GM18519 (cell line): Measurements from ENCODE around the gene ELOVL2.
A peak's percentile ranks its signal among the peaks of the same experiment; 100 is the strongest.
"Not testable (repeated sequence)": the region's sequence is repeated elsewhere in the genome, so short reads cannot be mapped to it uniquely, and the experiment has no call there.

Source experiments
- ATAC-seq: cut with Tn5 transposase; IDR thresholded peaks from one replicate; pipeline ENCODE4 v1.9.1; 2021; ENCODE audit warnings: mild to moderate bottlenecking, moderate library complexity; ENCODE audit not compliant: unreplicated experiment, low FRiP score

The ELOVL2 gene

GRCh38 chr6:11025130-11025529 lies 19.0 kb downstream of the ELOVL2 start:
- ATAC-seq, result no peak

DNA sequence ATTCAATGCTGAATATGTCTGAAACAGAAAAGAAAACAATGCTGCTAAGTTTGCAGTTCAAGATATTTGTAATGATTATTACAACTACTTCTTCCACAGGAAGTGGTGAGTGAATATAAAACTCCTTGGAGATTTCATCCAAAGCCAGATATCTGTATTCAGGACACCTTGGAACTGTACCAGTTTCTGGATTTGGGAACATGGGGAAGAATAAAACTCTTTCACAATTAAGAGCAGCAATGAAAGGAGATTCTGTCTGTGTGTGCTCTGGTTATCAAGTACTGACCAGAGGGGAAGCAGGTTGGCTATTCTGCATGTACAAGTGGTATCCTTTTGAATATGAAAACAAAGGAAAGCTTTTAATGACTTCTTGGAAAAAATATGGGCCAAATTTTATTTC lies 21.1 kb downstream of the ELOVL2 start:
- ATAC-seq, result no peak

DNA sequence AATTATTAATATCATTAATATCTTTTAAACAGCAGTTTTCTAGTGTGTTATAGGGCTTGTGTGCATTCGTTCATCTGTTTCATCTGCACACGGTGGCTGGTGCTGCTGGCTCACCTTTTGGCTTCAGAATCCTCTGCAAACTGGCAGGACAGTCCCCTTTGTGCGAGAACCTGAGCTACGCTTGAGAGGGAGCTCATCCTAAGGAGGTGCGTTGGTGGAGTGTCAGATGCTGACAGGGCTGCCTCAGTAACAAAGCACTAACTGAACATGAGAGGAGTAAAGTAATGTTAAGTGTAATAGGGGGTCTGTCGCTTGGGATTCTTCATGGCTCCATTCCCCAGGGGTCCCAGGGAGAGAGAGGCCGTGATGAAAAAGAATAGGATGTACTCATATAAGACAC lies 22.4 kb downstream of the ELOVL2 start:
- no peak for ATAC-seq

DNA sequence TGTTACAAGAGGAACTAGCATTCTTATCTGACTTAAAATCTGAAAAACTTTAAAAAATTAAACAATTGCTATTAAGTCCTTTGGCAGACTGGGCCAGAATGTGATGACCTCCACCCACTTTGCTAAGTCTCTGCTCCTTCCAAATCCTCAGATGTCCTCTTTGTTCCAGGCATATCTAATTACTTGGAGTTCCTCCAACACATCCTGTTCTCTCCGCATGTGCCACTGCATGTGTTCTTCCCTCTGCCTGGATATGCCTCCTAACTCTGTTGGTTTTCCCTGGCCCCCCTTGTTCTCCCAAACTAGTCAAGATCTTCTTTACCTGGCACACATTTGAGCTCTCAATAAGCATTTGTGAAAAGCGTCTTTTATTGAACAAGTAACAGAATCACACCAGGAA lies 23.1 kb downstream of the ELOVL2 start:
- ATAC-seq, result no peak

DNA sequence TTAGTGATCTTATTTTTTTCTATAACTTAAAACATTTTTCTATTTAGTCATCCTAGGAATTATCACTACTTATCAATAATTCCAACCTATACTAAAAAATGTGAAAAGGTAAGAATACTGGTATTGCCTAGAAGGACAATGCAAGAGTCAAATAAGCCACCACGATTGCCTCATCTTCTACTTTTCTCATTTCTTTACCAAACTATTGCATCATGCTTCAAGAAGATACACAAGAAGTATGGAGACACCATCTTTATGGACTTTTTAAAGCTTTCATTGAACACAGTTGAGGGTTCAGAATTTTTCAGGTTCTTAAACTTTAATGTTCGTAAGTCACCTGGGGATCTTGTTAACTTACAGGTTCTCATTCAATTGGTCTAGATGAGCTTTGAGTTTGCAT lies 25.9 kb downstream of the ELOVL2 start:
- no peak for ATAC-seq

DNA sequence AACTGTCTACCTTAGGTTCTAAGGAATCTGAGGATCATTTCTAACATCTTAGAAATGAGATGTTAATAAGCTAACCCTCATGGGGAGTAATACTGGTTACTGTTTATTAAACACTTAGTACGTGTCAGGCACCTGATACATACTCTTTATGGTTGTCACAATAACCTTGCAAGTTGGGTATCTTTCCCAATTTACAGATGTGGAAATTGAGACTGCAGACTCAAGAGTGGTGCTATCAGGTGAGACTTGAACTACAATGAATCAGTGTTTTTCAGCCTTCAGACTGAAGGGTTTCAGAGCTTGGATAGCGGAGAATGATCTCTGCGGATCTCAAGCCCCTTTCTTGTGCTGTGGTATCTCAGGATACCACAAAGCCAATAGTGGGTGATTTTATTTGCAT lies 27.0 kb downstream of the ELOVL2 start:
- no peak for ATAC-seq

GRCh38 chr6:11016452-11016851 lies 27.7 kb downstream of the ELOVL2 start:
- ATAC-seq, result no peak

- no peak for ATAC-seq
Observed at GRCh38 chr6:11015102-11015501, 29.0 kb downstream of the ELOVL2 start.

DNA sequence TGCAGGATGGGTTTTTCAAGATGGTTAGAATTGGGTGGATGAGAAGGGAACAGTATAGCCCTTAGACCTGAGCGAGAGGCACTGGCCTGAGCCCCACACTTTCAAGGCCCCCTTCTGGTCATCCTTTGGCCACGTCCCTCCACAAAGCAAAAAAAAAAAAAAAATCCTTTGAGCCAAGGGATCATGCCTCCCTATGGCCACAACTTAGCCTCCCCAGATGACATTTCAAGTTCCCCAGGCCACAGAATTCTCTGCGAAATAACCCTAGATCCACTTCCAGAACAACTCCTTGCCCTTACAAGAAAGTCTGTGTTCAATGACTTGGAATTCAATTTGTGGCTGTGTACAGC lies 30.4 kb downstream of the ELOVL2 start:
- ATAC-seq, result no peak

GRCh38 chr6:11012976-11013720 lies 31.0 kb downstream of the ELOVL2 start:
- ATAC-seq, result no peak

- no peak for ATAC-seq
Observed at GRCh38 chr6:11012295-11012754, 31.8 kb downstream of the ELOVL2 start.

DNA sequence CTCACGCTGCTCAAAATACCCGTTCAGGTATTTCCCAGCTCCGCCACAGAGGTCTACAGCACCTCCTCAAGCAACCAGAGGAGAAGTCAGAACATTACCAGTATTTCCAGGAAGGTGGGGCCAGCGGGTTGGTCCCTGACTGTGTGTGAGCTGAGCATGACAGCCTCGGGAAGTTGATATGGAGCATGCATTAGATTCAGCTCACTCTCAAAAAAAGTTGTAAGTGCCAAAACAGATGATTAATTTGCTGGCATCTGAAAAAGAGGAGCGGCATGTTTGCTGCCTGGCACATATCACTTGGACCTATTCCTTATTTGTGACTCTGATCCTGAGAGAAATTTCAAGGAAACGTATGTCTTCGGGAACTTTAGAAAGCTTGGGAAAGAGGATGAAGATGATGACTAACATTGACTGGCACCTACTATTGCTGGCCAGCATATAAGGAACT lies 32.3 kb downstream of the ELOVL2 start:
- ATAC-seq, result no peak

DNA sequence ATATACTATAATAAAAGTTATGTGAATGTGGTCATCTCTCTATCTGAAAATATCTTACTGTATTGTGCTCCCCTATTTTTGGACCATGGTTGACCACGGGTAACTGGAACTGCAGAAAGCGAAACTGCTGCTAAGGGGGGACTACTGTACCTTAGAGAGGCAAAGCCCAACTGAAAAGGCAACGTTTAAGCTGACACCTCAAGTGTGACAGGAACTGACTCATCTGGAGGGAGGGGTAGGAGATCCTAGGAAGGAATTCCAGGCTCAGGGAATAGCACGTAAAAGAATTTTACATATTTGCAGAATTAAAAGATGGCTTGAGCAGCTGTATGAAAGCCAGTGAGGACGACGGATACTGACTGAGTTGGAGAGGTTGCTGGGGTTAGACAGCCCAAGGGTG lies 34.8 kb downstream of the ELOVL2 start:
- peak; percentile 52 for ATAC-seq

DNA sequence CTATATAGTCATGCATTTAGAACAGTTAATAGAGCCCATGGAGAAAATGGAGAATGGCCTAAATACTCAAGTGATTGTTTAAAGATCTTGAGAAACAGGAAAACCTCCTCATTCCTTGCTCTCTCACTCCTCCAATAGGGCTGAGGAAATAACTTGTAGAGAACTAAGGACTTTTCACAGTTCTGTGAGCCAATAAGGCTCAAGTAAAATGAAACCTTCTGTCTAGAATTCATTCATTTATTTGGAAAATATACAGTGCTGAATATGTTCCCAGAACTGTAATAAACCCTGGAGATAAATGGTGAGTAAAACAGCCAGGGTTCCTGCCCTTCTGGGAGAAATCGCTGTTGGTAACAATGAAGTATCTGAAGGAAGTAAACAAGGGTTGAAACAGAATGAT lies 35.3 kb downstream of the ELOVL2 start:
- ATAC-seq, result no peak

DNA sequence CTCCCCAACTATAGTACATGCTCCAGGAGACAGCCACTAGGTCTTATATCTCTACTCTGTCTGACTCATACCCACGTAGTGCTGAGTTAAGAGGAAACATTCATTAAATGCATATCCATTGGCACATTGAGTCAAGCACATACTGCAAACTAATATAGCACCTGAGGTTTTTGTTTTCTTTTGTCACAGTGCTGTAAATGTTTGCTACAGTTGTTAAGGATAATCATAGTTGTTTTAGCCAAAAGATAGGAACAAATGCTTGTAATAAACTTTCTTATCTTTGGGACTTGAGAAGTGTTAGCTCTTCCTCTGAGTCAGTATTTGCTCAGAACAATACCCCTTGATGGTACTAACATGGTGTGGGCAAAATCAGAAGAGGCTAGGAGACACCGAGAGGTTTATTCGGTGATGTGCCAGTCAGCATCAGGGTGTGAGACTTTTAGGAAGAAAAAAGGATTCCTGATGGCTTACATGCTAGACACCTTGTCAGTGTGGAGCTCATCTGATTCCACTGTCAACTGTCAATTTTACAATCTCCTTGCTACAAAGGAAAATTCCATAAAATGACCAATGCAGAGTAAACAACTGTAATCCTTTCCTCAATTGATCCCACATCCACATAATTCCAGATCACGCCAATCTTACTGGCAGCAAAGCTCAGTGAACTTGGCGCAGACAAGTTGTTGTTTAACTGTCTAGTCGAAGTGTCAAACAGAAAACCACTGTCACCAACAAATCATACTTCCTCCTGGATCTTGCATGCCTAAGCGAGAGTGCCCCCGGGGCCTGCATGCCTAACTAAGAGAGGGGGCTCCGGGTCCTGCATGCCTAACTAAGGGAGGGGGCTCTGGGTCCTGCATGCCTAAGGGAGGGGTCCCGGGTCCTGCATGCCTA lies 36.1 kb downstream of the ELOVL2 start:
- no peak for ATAC-seq

- no peak for ATAC-seq
Observed at GRCh38 chr6:11006061-11006460, 38.0 kb downstream of the ELOVL2 start.

DNA sequence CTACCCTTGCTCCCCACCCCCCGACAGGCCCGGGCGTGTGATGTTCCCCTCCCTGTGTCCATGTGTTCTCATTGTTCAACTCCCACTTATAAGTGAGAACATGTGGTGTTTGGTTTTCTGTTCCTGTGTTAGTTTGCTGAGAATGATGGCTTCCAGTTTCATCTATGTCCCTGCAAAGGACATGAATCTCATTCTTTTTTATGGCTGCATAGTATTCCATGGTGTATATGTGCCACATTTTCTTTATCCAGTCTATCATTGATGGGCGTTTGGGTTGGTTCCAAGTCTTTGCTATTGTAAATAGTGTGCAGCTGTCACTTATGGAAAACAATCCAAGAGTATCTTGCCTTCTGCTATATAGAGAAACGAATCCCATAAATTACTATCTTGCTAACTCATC lies 40.8 kb downstream of the ELOVL2 start:
- not testable (repeated sequence) for ATAC-seq

GRCh38 chr6:11002176-11002575 lies 41.9 kb downstream of the ELOVL2 start:
- no peak for ATAC-seq

GRCh38 chr6:10999994-11000393 lies 44.1 kb downstream of the ELOVL2 start:
- no peak for ATAC-seq

GRCh38 chr6:10995114-10995707 lies 48.9 kb downstream of the ELOVL2 start:
- no peak for ATAC-seq

DNA sequence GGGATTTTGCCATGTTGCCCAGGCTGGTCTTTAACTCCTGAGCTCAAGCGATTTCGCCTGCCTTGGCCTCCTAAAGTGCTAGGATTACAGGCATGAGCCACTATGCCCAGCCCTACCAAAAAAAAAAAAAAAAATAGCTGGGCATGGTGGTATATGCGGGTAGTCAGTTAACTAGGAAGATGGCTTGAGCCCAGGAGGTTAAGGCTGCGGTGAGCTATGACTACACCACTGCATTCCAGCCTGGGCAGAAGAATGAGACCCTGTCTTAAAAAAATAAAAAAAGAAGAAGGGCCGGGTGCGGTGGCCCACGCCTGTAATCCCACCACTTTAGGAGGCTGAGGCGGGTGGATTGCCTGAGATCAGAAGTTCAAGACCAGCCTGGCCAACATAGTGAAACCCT lies 50.2 kb downstream of the ELOVL2 start:
- no peak for ATAC-seq
